Measurements from ENCODE around the gene EXOC4. TPM values are rescaled to one million over a fixed set of nuclear protein-coding genes. Genes with fewer than 3 reads are reported as not detected.

The EXOC4 gene
- total and polyA plus RNA-seq, 12 donors: 7.5 to 41.7 (median 34.6) TPM

- intact Hi-C loops (cut with DNase I): loop anchor here in 2 of 10 donors (5.0 to 10.0 kb wide), 3 partner anchors 720 to 1117 kb away; no protein-coding TSS in a partner anchor
- peaks cover 0 to 4% (median 0%) of the 10 kb centered on the region in 11 donors for H3K9me3 ChIP-seq
- DNase-seq: no peak
- ATAC-seq: peak in 1 of 8 donors; percentile 35
- H3K4me3 ChIP-seq: no peak overlapping the region
- no peak overlapping the region for H3K27ac ChIP-seq
- peak in 8 of 9 donors; percentile 20 to 62 (median 52) for TF ChIP-seq CTCF (IDR thresholded peaks at IDR 0.05)
- H3K36me3 ChIP-seq: no peaks in the 10 kb centered on the region
- peaks cover 0 to 28% (median 19%) of the 10 kb centered on the region in 9 donors for H3K4me1 ChIP-seq
- no peaks in the 10 kb centered on the region for H3K27me3 ChIP-seq
- WGBS, 2 donors: 64 to 65% methylated on average over 3 of the region's 3 CpGs
Observed at GRCh38 chr7:133434246-133434865, 181.5 kb downstream of the EXOC4 start.

- H3K27me3 ChIP-seq: no peaks in the 10 kb centered on the region
- peak in 1 of 2 donors; percentile 8 for DNase-seq
- peaks cover 0 to 28% (median 19%) of the 10 kb centered on the region in 9 donors for H3K4me1 ChIP-seq
- WGBS, 2 donors: 49 to 55% methylated on average over 3 of the region's 3 CpGs
- no peaks in the 10 kb centered on the region for H3K36me3 ChIP-seq
- intact Hi-C loops (cut with DNase I): loop anchor here in 2 of 10 donors (10.0 kb wide), 2 partner anchors 721 to 731 kb away; no protein-coding TSS in a partner anchor
- no peak for TF ChIP-seq CTCF (IDR thresholded peaks at IDR 0.05)
- H3K9me3 ChIP-seq: no peaks in the 10 kb centered on the region
- peak in 6 of 8 donors; percentile 54 to 84 (median 64) for ATAC-seq
- no peak overlapping the region for H3K4me3 ChIP-seq
- peak overlapping the region in 5 of 10 donors; percentile 5 to 33 (median 29) for H3K27ac ChIP-seq
Observed at GRCh38 chr7:133436014-133436428, 183.1 kb downstream of the EXOC4 start.

- TF ChIP-seq CTCF (IDR thresholded peaks at IDR 0.05): no peak
- H3K9me3 ChIP-seq: no peaks in the 10 kb centered on the region
- WGBS, 2 donors: 43 to 63% methylated on average over 4 of the region's 4 CpGs
- H3K36me3 ChIP-seq: no peaks in the 10 kb centered on the region
- peak in 2 of 8 donors; percentile 63 to 76 for ATAC-seq
- no peak for DNase-seq
- peak overlapping the region in 1 of 10 donors; percentile 2 for H3K27ac ChIP-seq
- no peaks in the 10 kb centered on the region for H3K27me3 ChIP-seq
- H3K4me1 ChIP-seq: peaks cover 0 to 28% (median 19%) of the 10 kb centered on the region in 9 donors
- no peak overlapping the region for H3K4me3 ChIP-seq
- intact Hi-C loops (cut with DNase I): loop anchor here in 2 of 10 donors (10.0 kb wide), 2 partner anchors 723 to 733 kb away; no protein-coding TSS in a partner anchor
Observed at GRCh38 chr7:133437544-133437943, 184.7 kb downstream of the EXOC4 start.

- Histone ChIP-seq H3K27ac (no peak overlapping the region), H3K9me3 (no peaks in the 10 kb centered on the region), H3K36me3 (no peaks in the 10 kb centered on the region), H3K27me3 (no peaks in the 10 kb centered on the region), H3K4me3 (no peak overlapping the region), H3K4me1 (peaks cover 0 to 4% (median 0%) of the 10 kb centered on the region in 9 donors)
- no peak for ATAC-seq
- DNase-seq: no peak
- no peak for TF ChIP-seq CTCF (IDR thresholded peaks at IDR 0.05)
- intact Hi-C loops (cut with DNase I): no loop called here
- WGBS, 2 donors: 88 to 91% methylated on average over 3 of the region's 3 CpGs
Observed at GRCh38 chr7:133442818-133443217, 189.9 kb downstream of the EXOC4 start.

Measured in heart right ventricle (tissue), 16 donors.